Esophagus squamous epithelium (tissue), 4 donors: Measurements from ENCODE around the gene CAMK4.

ENCODE experiments used
- CTCF ChIP-seq, 6 experiments: fragments of 450-650 bp in 4 of 6; fragments of 200-600 bp in 2 of 6; sonication (generic) in 2 of 6; IDR thresholded peaks; one replicate each; pipeline ENCODE4 v1.5.1; 2016 to 2019; ENCODE audit warnings: antibody characterized with exemption in 6 of 6, mild to moderate bottlenecking in 4 of 6, moderate library complexity in 4 of 6
- POLR2A ChIP-seq, 4 donors: fragments of 450-650 bp; IDR thresholded peaks; one replicate each; pipeline ENCODE4 v1.6.1; 2017; ENCODE audit warnings: antibody characterized with exemption in 4 of 4, mild to moderate bottlenecking in 4 of 4, moderate library complexity in 3 of 4

GRCh38 chr5:111211341-111211740 lies 12.8 kb upstream of the CAMK4 start:
- TF ChIP-seq POLR2A (IDR thresholded peaks at IDR 0.05) (no peak), CTCF (IDR thresholded peaks at IDR 0.05) (no peak)
